ENCODE data around the gene SP140.

DNA sequence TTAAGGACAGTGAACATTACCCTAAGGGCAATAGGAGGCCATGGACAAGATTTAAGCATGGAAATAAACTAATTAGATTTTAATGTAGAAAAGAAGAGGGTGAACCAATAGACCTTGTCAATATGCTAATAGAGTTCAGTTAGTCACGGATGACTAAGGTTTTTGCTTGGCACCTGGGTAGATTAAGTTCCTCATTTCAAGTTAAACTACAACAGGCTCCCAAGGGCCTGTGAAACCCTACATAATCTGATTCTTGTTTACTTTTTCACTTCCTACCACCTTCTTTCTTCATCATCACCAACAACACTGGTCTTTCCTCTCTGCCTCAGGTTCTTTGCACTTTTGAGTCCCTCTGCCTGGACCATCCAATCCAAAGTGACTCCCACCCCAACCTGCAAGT lies 20.5 kb upstream of the SP140 start:
- TF ChIP-seq EZH2 (IDR thresholded peaks at IDR 0.05) = no peak
- TF ChIP-seq, protein P1, sequence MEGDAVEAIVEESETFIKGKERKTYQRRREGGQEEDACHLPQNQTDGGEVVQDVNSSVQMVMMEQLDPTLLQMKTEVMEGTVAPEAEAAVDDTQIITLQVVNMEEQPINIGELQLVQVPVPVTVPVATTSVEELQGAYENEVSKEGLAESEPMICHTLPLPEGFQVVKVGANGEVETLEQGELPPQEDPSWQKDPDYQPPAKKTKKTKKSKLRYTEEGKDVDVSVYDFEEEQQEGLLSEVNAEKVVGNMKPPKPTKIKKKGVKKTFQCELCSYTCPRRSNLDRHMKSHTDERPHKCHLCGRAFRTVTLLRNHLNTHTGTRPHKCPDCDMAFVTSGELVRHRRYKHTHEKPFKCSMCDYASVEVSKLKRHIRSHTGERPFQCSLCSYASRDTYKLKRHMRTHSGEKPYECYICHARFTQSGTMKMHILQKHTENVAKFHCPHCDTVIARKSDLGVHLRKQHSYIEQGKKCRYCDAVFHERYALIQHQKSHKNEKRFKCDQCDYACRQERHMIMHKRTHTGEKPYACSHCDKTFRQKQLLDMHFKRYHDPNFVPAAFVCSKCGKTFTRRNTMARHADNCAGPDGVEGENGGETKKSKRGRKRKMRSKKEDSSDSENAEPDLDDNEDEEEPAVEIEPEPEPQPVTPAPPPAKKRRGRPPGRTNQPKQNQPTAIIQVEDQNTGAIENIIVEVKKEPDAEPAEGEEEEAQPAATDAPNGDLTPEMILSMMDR (IDR thresholded peaks at IDR 0.05) = no peak
- no peak for TF ChIP-seq EZH2phosphoT487 (IDR thresholded peaks at IDR 0.05)

Measured in neural progenitor cell (in vitro differentiated cells).